WTC11 (cell line): ENCODE measurements around the gene C10orf105.

Experiments
- FOXK1 ChIP-seq: sonication (generic); formaldehyde crosslinking; IDR thresholded peaks from 2 replicates; pipeline ENCODE4 v1.8.0; 2022; ENCODE audit warnings: mild to moderate bottlenecking, moderate library complexity, missing genetic modification reagents
- GABPB1 ChIP-seq: sonication (generic); formaldehyde crosslinking; IDR thresholded peaks from 2 replicates; pipeline ENCODE4 v1.8.1; 2023; ENCODE audit warnings: mild to moderate bottlenecking, missing genetic modification reagents
- NR1H2 ChIP-seq: sonication (generic); formaldehyde crosslinking; IDR thresholded peaks from 2 replicates; pipeline ENCODE4 v1.9.0; 2021; ENCODE audit warnings: mild to moderate bottlenecking, moderate library complexity, missing genetic modification reagents
- ZNF671 ChIP-seq: fragments of 250-450 bp; sonication (Bioruptor Pico); IDR thresholded peaks from 2 replicates; pipeline ENCODE4 v1.8.0; 2021; ENCODE audit warnings: mild to moderate bottlenecking
- TF ChIP-seq, protein P1 (sequence below): sonication (generic); formaldehyde crosslinking; IDR thresholded peaks from 2 replicates; pipeline ENCODE4 v1.8.0; 2022; ENCODE audit warnings: mild to moderate bottlenecking, missing genetic modification reagents
- TF ChIP-seq, protein P2 (sequence below): fragments of 200-600 bp; IDR thresholded peaks from 2 replicates; pipeline ENCODE4 v1.8.0; 2022; ENCODE audit warnings: antibody characterized with exemption
- TF ChIP-seq, protein P3 (sequence below): sonication (generic); formaldehyde crosslinking; conservative IDR thresholded peaks from 2 replicates; pipeline ENCODE4 v1.8.1; 2022; ENCODE audit warnings: mild to moderate bottlenecking, missing genetic modification reagents

DNA sequence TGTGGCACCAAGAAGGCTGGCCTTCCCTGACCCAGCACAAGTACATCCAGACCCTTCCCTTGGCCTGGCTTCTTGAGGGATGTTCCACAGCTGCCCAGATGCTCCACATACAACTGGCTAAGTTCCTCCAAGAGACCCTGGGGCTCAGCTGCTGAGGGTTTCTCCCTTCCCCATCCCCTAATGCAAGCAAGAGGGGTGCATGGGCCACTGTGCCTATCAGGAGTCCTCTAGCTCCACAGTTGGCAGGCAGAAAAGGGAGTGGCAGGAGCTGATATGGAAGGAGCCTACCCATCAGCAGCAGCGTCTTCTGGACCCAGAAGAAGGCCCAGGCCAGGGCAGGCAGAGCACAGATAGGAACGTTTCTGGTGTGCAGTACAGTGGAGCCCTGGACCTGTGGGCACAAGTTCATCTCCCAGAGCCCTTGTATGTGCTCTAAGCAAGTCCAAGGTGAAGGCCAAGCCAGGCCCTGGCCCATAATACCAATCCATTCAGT lies 27.5 kb upstream of the C10orf105 start:
- TF ChIP-seq GABPB1 (no peak), ZNF671 (no peak), NR1H2 (CRISPR knock-in tag) (no peak), FOXK1 (CRISPR knock-in tag) (no peak)
- TF ChIP-seq, protein P1, sequence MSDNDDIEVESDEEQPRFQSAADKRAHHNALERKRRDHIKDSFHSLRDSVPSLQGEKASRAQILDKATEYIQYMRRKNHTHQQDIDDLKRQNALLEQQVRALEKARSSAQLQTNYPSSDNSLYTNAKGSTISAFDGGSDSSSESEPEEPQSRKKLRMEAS (CRISPR knock-in tag): no peak
- TF ChIP-seq, protein P2, sequence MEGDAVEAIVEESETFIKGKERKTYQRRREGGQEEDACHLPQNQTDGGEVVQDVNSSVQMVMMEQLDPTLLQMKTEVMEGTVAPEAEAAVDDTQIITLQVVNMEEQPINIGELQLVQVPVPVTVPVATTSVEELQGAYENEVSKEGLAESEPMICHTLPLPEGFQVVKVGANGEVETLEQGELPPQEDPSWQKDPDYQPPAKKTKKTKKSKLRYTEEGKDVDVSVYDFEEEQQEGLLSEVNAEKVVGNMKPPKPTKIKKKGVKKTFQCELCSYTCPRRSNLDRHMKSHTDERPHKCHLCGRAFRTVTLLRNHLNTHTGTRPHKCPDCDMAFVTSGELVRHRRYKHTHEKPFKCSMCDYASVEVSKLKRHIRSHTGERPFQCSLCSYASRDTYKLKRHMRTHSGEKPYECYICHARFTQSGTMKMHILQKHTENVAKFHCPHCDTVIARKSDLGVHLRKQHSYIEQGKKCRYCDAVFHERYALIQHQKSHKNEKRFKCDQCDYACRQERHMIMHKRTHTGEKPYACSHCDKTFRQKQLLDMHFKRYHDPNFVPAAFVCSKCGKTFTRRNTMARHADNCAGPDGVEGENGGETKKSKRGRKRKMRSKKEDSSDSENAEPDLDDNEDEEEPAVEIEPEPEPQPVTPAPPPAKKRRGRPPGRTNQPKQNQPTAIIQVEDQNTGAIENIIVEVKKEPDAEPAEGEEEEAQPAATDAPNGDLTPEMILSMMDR: no peak
- TF ChIP-seq, protein P3, sequence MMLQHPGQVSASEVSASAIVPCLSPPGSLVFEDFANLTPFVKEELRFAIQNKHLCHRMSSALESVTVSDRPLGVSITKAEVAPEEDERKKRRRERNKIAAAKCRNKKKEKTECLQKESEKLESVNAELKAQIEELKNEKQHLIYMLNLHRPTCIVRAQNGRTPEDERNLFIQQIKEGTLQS (CRISPR knock-in tag): no peak
